ENCODE data around the gene PTCD2.
"Not testable (repeated sequence)": the region's sequence is repeated elsewhere in the genome, so short reads cannot be mapped to it uniquely, and the experiment has no call there.

PTCD2 gene

DNA sequence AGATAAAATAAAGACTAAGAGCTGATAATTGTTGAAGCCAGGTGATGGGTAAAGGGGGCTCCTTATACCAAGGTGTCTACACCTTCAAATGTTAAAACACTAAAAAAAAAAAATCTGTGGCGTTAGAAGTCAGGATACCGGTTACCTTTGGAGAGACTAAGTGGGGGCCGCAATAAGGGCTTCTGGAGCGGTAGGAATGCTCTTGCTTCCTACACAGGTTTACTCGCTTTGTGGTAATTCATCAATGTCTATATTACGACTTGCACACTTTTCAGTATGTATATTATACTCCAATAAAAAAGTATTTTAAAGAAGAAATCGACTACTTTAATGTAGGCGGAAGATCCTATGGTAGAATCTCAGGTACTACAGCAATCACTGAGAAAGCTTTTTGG lies 12.6 kb upstream of the PTCD2 start:
- no peak for DNase-seq (ENCODE audit: insufficient read length, low spot score)
- TF ChIP-seq POLR2A (IDR thresholded peaks at IDR 0.05; ENCODE audit: low read depth, low read length) = no peak
- no peak for FAIRE-seq

DNA sequence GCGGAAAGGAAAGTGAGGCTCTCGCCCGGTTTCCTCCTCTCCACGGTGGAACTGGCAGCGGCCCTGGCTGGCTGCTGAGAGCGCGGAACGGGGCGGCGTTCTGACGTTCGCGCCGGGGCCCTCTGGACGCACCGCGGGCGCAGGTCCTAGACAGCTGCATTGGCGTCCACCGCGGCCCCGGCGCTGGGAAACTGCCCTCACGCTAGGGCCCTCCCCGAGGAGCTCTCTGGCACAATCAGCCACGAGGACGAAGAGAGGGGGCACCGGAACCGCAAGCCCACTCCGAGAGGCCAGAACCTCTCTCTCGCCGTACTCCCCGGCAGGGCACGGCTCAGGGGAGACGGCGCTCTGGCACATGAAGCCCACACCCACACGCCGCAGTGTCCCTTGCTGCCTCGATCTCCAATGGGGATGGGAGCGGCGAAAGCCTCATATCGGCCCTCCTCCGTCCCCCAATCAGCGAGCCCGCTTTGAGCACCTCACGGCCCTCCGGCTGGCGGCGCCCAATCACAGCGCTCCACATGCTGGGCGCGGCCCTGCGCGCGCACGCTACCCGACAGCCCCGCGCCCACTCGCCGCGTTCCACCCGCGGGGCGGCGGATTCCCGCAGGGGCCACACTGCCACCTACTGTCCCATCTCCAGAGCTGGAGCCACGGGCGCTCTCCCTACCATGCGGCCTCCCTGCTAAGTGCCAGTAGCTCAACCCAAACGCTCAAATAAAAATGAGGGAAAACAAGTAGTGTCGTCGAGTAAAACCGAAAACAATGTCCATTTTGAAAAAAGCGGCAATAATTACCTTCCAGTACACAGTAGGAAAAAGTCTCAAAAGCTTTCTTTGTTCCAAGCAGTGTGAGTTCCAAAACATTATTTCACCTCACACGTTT lies 12.0 kb upstream of the PTCD2 start:
- DNase-seq (ENCODE audit: insufficient read length, low spot score) (peak; percentile 92), FAIRE-seq (peak; percentile 96)
- peak; percentile 99 for TF ChIP-seq POLR2A (IDR thresholded peaks at IDR 0.05; ENCODE audit: low read depth, low read length)

DNA sequence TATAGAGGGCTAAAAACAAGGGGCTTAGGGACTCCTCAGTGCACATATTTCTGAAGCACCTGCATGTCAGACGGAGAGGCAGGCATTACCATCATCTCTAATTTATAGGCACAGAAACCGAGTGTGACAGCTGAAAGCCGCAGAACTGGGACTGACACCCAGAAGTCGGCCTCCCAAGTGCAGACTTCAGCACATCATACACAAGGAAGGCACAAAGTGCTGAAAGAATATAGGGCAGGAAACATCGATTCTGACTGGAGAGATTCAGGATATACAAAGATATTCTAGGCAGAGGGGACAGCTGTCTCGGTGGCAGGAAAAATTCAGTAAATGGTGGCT lies 11.4 kb upstream of the PTCD2 start:
- no peak for DNase-seq (ENCODE audit: insufficient read length, low spot score)
- no peak for TF ChIP-seq POLR2A (IDR thresholded peaks at IDR 0.05; ENCODE audit: low read depth, low read length)
- FAIRE-seq = no peak

DNA sequence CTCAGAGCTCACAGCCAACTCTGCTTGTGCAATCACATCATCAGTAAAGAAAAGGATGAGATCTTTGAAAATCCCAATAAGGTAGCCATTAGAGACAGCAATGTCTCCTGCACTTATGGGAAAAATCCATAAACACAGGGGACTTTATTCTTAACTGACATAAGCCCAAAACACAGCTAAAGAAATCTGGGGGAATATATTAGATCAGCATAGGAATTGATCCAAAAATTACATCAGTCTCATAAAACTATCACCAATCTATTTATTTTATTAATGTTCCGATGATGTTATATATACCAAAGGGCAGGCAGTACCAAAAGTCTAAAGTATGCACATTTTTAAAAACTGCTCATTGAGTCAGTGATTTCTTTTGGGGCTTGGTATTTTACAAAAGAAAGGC lies 7.0 kb upstream of the PTCD2 start:
- FAIRE-seq (no peak), DNase-seq (ENCODE audit: insufficient read length, low spot score) (no peak)
- no peak for TF ChIP-seq POLR2A (IDR thresholded peaks at IDR 0.05; ENCODE audit: low read depth, low read length)

DNA sequence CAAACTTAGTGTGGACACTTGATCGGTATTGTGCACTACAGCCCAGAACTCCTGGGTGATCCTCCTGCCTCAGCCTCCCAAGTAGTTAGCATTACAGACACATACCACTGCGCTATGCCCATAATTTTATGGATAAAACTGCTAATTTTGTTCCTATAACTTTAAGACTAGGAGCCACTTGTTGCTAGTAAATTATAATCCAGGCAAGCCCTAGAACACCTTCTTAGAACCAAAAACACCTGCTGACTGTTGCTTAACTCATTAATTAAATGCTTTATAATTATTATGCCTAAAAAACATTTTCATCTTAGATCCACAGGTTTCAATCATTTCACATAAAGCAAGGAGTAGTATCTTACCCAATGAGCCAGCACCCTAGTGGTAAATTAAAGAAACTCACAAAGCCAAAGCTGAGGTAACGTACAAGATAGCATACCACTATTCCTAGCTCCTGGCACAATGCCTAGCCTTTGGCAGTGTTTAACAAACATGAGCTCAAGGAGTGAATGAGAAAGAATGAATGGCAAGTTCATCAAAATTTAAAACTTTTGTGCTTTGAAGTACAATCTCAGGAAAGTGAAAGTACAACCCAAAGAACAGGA lies 5.5 kb upstream of the PTCD2 start:
- DNase-seq (ENCODE audit: insufficient read length, low spot score) (peak; percentile 23), FAIRE-seq (peak; percentile 45)
- TF ChIP-seq POLR2A (IDR thresholded peaks at IDR 0.05; ENCODE audit: low read depth, low read length) = no peak

DNA sequence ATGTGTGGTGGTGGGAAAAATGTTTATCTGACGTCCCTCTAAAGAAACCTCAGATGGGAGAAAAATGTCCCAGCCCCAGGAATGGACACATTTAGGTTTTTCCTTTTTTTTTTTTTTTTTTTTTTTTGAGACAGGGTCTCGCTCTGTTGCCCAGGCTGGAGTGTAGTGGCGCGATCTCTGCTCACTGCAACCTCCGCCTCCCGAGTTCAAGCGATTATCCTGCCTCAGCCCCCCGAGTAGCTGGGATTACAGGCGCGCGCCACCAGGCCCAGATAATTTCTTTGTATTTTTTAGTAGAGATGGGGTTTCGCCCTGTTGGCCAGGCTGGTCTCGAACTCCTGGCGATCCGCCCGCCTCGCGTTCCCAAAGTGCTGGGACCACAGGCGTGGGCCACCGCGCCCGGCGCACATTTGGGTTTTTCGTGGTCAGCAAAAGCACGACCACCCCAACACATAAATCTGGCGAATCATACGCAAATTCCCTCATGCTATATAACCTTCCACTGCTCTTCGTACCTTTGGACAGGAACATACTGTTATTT lies 668 bp upstream of the PTCD2 start:
- not testable (repeated sequence) for DNase-seq (ENCODE audit: insufficient read length, low spot score); FAIRE-seq

DNA sequence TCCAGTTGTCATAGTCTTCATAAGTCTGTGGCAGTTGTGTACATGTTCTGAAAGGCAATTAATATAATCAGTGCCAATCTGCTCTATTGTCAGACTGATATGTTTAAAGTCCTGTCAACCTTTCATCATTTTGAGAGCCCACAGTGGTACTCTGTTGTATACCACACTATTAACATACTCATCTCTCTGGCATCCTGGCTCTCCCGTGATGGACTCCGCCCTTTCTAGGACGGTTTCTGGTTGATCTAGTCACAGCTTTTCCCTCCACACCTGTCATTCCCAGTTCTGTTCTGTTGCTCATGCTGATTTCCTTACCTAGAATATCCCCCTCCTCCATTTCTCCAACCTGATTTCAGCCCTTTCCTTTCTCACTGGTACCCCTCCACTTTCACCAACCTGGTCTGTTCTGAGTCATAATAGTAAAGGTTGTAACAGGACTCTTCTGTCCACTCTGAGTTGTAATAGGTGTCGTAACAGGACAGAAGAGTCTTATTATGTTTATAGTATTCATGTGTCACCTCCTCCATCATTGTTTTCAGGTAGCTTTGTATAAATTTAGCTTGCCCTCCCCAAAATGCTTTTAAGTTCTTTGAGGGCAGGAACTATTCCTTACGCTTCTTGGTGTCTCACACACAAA lies 4.1 kb downstream of the PTCD2 start:
- no peak for TF ChIP-seq POLR2A (IDR thresholded peaks at IDR 0.05; ENCODE audit: low read depth, low read length)
- DNase-seq (ENCODE audit: insufficient read length, low spot score) (peak; percentile 34), FAIRE-seq (peak; percentile 67)

DNA sequence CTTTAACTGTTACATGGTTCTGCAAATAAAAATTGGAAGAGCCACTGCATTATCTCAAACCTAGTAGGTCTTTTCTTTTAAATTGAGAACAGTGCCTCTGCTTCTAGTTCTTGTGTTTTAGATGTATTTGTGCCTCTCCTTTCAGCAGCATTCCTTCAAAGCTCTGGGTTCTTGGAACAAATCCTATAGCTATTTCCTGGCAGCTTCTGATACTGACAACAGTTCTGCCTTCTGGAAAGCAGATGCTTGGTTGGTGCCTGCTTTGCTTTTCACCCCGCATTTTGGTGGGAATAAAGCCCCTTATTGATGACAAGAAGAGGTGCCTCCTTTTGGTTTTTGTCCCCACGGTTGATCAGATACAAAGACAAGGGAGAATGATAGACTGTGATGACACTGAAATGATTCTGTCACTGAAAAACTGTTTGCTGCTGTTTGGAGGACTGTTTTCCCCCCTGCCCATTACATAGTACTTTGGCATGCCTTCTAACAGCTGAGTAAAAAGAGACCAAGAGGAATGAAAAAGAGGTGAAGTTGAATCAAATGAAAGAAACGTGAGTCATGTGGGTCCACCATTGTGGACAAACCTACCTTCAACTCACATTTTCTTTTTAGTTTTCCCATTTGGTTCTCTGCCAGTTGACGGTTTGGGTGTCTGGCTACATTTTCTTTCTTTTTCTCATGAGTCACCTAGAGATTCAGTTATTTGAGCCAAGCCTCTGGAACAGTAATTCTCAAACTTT lies 5.6 kb downstream of the PTCD2 start:
- no peak for TF ChIP-seq POLR2A (IDR thresholded peaks at IDR 0.05; ENCODE audit: low read depth, low read length)
- FAIRE-seq = peak; percentile 57
- DNase-seq (ENCODE audit: insufficient read length, low spot score) = peak; percentile 18

DNA sequence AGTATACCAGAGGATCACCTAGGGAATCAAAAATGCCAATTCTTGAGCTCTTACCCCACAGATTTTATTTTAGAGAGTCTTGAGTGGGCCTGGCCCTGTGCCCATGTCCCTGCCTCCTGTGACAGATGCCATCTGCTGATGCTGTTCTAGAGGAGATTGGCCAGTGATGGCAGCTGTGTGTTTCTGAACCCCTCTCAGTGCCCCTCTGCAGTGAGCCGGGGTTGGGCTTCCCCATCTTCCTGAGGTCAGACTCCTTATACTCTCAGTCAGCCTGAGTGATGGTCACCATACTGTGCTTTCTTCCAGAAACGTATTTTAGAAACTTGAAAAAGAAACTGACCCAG lies 6.1 kb downstream of the PTCD2 start:
- DNase-seq (ENCODE audit: insufficient read length, low spot score) (no peak), FAIRE-seq (no peak)
- TF ChIP-seq POLR2A (IDR thresholded peaks at IDR 0.05; ENCODE audit: low read depth, low read length) = no peak

DNA sequence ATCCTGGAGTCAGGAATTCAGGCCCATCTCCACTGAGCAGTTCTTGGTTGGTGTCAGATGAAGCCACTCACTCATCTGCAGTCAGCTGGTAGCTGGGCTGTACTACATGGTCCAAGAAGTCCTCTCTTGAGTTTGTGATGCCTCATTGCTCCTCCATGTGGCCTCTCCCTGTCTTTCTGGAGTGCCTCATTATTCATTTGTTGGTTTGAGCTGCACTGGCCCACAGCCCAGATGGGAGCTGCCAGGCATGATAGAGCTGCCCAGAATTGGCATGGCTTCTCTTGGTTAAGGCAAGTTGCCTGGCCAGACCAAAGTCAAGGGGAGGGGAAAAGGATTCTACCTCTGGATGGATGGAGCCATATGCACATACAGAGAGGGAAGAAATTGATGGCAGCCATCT lies 8.0 kb downstream of the PTCD2 start:
- FAIRE-seq = peak; percentile 72
- TF ChIP-seq POLR2A (IDR thresholded peaks at IDR 0.05; ENCODE audit: low read depth, low read length) = no peak
- no peak for DNase-seq (ENCODE audit: insufficient read length, low spot score)

DNA sequence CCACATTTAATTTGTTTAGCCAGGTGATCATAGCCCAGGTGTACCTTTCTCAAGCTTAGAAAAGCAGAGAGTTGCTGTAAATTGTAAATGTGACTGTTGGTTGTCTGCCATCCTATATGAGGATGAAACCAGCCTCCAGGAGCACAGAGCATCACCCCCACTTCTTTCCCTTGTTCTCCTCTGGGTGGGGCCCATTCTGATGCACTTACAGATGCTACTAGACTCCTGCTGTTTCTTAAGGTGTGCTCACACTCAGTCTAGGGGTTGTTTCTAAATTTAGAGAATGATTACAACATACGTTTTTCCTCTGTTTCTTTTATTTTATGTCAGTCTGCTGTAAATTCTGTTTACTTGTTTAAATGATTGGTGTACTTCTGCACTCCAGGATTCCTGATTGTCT lies 10.5 kb downstream of the PTCD2 start:
- DNase-seq (ENCODE audit: insufficient read length, low spot score) (no peak), FAIRE-seq (no peak)
- no peak for TF ChIP-seq POLR2A (IDR thresholded peaks at IDR 0.05; ENCODE audit: low read depth, low read length)

DNA sequence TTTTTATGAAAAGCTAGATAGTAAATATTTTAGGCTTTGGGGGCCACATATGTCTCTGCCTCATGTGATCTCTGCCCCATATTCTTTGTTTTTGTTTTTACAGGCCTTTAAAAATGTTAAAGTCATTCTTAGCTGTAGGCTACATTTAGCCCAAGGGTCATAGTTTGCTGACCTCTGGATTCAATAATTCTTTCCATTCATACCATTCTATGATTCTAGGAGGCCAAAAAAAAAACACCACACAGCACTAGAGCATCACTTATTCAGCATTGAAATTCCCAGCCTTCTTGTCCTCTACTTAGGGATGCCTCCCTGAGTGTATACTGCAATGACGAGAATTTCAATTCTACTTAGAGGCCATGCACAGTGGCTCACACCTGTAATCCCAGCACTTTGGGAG lies 17.0 kb downstream of the PTCD2 start:
- no peak for DNase-seq (ENCODE audit: insufficient read length, low spot score)
- TF ChIP-seq POLR2A (IDR thresholded peaks at IDR 0.05; ENCODE audit: low read depth, low read length) = no peak
- FAIRE-seq = no peak

DNA sequence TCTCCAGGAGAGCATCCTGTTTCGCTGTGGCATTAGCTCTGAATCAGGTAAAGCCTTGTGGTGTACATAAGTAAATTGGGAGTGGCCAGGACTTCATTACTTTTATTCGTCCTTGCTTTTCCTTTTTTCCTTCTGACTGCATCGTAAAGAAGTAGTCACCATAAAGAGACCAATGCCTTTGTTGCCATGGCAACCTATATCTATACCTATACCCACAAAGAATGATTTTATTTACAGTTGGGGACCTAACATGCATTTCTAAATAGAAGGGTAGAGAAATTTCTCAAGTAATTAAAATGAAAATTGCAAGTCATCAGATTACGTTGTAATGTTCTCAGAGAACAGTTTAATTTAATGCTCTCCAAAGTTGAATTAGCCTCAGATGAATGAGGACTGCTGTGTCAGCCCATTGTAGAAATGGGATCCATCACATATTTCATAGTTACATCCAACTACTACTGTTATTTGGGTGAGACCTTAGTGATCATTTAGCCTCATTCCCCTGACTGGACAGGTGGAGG lies 18.6 kb downstream of the PTCD2 start:
- FAIRE-seq = no peak
- DNase-seq (ENCODE audit: insufficient read length, low spot score) = no peak
- TF ChIP-seq POLR2A (IDR thresholded peaks at IDR 0.05; ENCODE audit: low read depth, low read length) = no peak

DNA sequence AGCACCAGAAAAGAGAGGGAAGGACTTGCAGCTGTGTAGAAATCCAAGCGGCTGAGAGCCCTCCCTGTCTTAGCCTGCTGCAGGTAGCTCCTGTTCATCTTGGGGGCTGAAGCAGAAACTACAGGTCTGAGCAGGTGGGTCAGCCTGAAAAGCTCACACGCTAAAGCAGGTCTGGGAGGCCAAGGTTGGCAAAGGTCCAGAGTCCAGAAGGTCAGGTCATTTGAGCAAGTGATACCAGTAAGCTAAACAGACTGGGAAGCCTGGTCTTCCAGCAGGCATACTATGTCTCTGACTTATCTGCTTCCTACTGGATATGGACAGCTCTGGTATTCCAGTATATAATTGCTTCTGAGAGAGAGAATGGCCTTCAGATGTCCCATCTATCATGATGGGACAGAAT lies 26.2 kb downstream of the PTCD2 start:
- TF ChIP-seq POLR2A (IDR thresholded peaks at IDR 0.05; ENCODE audit: low read depth, low read length) = no peak
- DNase-seq (ENCODE audit: insufficient read length, low spot score) = no peak
- no peak for FAIRE-seq
